Bronchial smooth muscle cell (primary cell): ENCODE data around the gene KLHL20. TPM values are rescaled to one million over a fixed set of nuclear protein-coding genes. Genes with fewer than 3 reads are reported as not detected.

Source experiments
- total RNA-seq: library from RNA; depleted of rRNA; stranded (reverse); fragments of >200 nt; gene quantifications from 2 replicates; pipeline ENCODE4 v1.2.1, GENCODE V29; 2014

KLHL20 gene
- 30.7 and 43.4 TPM in 2 replicates for total RNA-seq

GRCh38 chr1:173714759-173715537 is at the start of gene KLHL20:
TSS of gene KLHL20 (plus strand) at chr1:173714981. CDS start at chr1:173716044, 1,063 bp downstream.

GRCh38 chr1:173669491-173669941 is 45.3 kb upstream of the KLHL20 start, which contains the start of gene ANKRD45:
TSS of gene ANKRD45 (minus strand) at chr1:173669851. CDS start at chr1:173659418, 10,433 bp downstream.

GRCh38 chr1:173824315-173825081 is 109.7 kb downstream of the KLHL20 start, which contains the start of the genes CENPL and DARS2:
TSS of gene CENPL (minus strand) at chr1:173824883. CDS start at chr1:173811299, 13,584 bp downstream.
TSS of gene DARS2 (plus strand) at chr1:173824673. CDS start at chr1:173825230, 557 bp downstream.

Other genes starting within 250 kb of the KLHL20 start
- 154 and 166 TPM in 2 replicates for gene PRDX6, start 237.6 kb upstream of the KLHL20 start, total RNA-seq
- not detected in 2 replicates for gene SLC9C2, start 111.9 kb upstream of the KLHL20 start, total RNA-seq
- not detected in 2 replicates for gene TEX50, start 79.6 kb upstream of the KLHL20 start, total RNA-seq
- 0.34 and 0.79 TPM in 2 replicates for gene ANKRD45, start 45.1 kb upstream of the KLHL20 start, total RNA-seq
- gene DARS2, start 109.7 kb downstream of the KLHL20 start, total RNA-seq = 5.6 and 9.8 TPM in 2 replicates
- 3.9 and 8.4 TPM in 2 replicates for gene CENPL, start 109.9 kb downstream of the KLHL20 start, total RNA-seq
- gene GAS5, start 153.0 kb downstream of the KLHL20 start, total RNA-seq = 384 and 487 TPM in 2 replicates
- 5.0 and 5.3 TPM in 2 replicates for gene ZBTB37, start 153.4 kb downstream of the KLHL20 start, total RNA-seq
- gene SERPINC1, start 202.3 kb downstream of the KLHL20 start, total RNA-seq = not detected in 2 replicates